Right lobe of liver (tissue), 4 donors: Measurements from ENCODE around the gene FARS2.

ENCODE experiments used
- CTCF ChIP-seq, 4 donors: fragments of 200-600 bp in 3 of 4; fragments of 450-650 bp in 1 of 4; IDR thresholded peaks; one replicate each; pipeline versions ENCODE4 v1.5.1 to v1.8.0; 2016 to 2022; ENCODE audit warnings: antibody characterized with exemption in 4 of 4, mild to moderate bottlenecking in 2 of 4
- POLR2A ChIP-seq: fragments of 450-650 bp; IDR thresholded peaks from one replicate; pipeline ENCODE4 v1.6.1; 2017; ENCODE audit warnings: antibody characterized with exemption, mild to moderate bottlenecking
- donor health status: DM: no; HTN: no; CAD: no.
- donor health status: DM: no; HTN: no; CAD: no.
- donor health status: DM: no; HTN: yes; CAD: no.

GRCh38 chr6:5764401-5764955 is 503.2 kb downstream of the FARS2 start:
- no peak for TF ChIP-seq CTCF (IDR thresholded peaks at IDR 0.05)
- no peak for TF ChIP-seq POLR2A
